A673 (cell line): ENCODE data around the gene MASP2. TPM values are rescaled to one million over a fixed set of nuclear protein-coding genes. Genes with fewer than 3 reads are reported as not detected.
"Not testable (repeated sequence)": the region's sequence is repeated elsewhere in the genome, so short reads cannot be mapped to it uniquely, and the experiment has no call there.

ENCODE experiments used
- BruUV-seq: library from RNA; stranded (reverse); fragments of 400-500 nt; replicated peaks from 2 replicates; lab custom pipeline; 2021; lab: Mats Ljungman, UMichigan
- CTCF ChIA-PET: fragments of 300-600 bp; sonication (Branson Sonifier 250); formaldehyde crosslinking; loops from one replicate; lab custom pipeline; 2022; ENCODE audit warnings: antibody characterized with exemption; lab: Charles Lee
- POLR2A ChIA-PET: fragments of 300-600 bp; sonication (Branson Sonifier 250); formaldehyde crosslinking; loops from one replicate; lab custom pipeline; 2022; ENCODE audit warnings: antibody characterized with exemption; ENCODE audit not compliant: low non-redundant PET; lab: Charles Lee
- DNase-seq: peaks from one replicate; pipeline ENCODE4 v3.0.0-alpha.2; 2015; ENCODE audit warnings: low spot score
- H3K27ac ChIP-seq: fragments of 200-600 bp; sonication (generic); 2 replicates; pipeline ENCODE4 v1.5.1; 2016; ENCODE audit warnings: mixed run types, low read depth, mild to moderate bottlenecking, mixed read lengths, antibody characterized with exemption, low read length; ENCODE audit not compliant: poor library complexity, severe bottlenecking
- H3K27me3 ChIP-seq: fragments of 200-600 bp; sonication (generic); replicated peaks from 2 replicates; pipeline ENCODE4 v1.6.1; 2017; ENCODE audit warnings: mixed run types, low read depth, mild to moderate bottlenecking, mixed read lengths, antibody characterized with exemption, low read length; ENCODE audit not compliant: insufficient read depth, poor library complexity
- H3K36me3 ChIP-seq: fragments of 200-600 bp; sonication (generic); 2 replicates; pipeline ENCODE4 v1.6.1; 2016; ENCODE audit warnings: mixed run types, mild to moderate bottlenecking, mixed read lengths, antibody characterized with exemption, low read length; ENCODE audit not compliant: insufficient read depth, poor library complexity, severe bottlenecking
- H3K4me1 ChIP-seq: fragments of 200-600 bp; sonication (generic); 2 replicates; pipeline ENCODE4 v1.6.1; 2017; ENCODE audit warnings: mixed run types, mild to moderate bottlenecking, mixed read lengths, antibody characterized with exemption, low read length; ENCODE audit not compliant: insufficient read depth, poor library complexity, severe bottlenecking
- H3K4me3 ChIP-seq: fragments of 200-600 bp; sonication (generic); 2 replicates; pipeline ENCODE4 v1.5.1; 2016; ENCODE audit warnings: low read depth, mixed run types, mild to moderate bottlenecking, mixed read lengths, low read length; ENCODE audit not compliant: poor library complexity, severe bottlenecking
- H3K9me3 ChIP-seq: fragments of 200-600 bp; sonication (generic); 2 replicates; pipeline ENCODE4 v1.6.1; 2016; ENCODE audit warnings: mixed run types, low read depth, mild to moderate bottlenecking, mixed read lengths, antibody characterized with exemption, low read length; ENCODE audit not compliant: poor library complexity, severe bottlenecking
- EZH2 ChIP-seq: fragments of 200-600 bp; sonication (generic); IDR thresholded peaks from 2 replicates; pipeline ENCODE4 v1.6.1; 2017; ENCODE audit warnings: borderline replicate concordance, low read depth, mild to moderate bottlenecking, mixed read lengths, antibody characterized with exemption, low read length; ENCODE audit not compliant: poor library complexity, severe bottlenecking
- intact Hi-C: fragments of 100-400 bp; cut with micrococcal nuclease; formaldehyde crosslinking; loops from one replicate; pipeline ENCODE4 v1.10.0; 2022; ENCODE audit not compliant: unreplicated experiment
- total RNA-seq: library from RNA; stranded (reverse); gene quantifications from 2 replicates; pipeline ENCODE4 v1.2.3, GENCODE V29; 2021
- TF ChIP-seq, protein P1 (sequence below): fragments of 300-800, 200-600 bp; sonication (generic); conservative IDR thresholded peaks from 2 replicates; pipeline ENCODE4 v1.5.1; 2017; ENCODE audit warnings: low read depth, mild to moderate bottlenecking, antibody characterized with exemption, low read length, moderate library complexity, mixed read lengths

Gene MASP2
- total RNA-seq, 1 experiment from 2014 or later = 0.69 TPM

DNA sequence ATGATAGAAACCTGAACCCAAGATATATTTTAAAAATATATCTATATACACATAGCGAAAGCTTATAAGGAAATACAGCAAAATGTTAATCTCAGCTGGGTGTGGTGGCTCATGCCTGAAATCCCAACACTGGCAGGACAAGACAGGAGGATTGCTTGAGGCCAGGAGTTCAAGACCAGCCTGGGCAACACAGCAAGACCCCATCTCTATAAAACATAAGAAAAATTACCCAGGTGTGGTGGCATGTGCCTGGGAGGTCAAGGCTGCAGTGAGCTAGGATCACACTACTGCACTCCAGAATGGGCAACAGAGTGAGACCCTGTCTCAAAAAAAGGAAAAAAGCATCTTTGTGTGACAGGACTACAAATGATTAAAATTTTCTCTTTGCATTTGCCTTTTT, 18.8 kb upstream of the MASP2 start:
- Histone ChIP-seq H3K4me1 (no peaks in the 10 kb centered on the region), H3K4me3 (no peak overlapping the region), H3K27me3 (no peaks in the 10 kb centered on the region), H3K36me3 (peaks cover 62% of the 10 kb centered on the region), H3K27ac (no peak overlapping the region), H3K9me3 (no peaks in the 10 kb centered on the region)
- ChIA-PET CTCF (interaction anchor here (0.7 kb wide), 1 partner anchor 93 kb away, joined by 3 read pairs; no protein-coding TSS in a partner anchor), POLR2A (no interaction called here)
- intact Hi-C loops = no loop called here
- DNase-seq = no peak
- no peak for TF ChIP-seq EZH2
- TF ChIP-seq, protein P1, sequence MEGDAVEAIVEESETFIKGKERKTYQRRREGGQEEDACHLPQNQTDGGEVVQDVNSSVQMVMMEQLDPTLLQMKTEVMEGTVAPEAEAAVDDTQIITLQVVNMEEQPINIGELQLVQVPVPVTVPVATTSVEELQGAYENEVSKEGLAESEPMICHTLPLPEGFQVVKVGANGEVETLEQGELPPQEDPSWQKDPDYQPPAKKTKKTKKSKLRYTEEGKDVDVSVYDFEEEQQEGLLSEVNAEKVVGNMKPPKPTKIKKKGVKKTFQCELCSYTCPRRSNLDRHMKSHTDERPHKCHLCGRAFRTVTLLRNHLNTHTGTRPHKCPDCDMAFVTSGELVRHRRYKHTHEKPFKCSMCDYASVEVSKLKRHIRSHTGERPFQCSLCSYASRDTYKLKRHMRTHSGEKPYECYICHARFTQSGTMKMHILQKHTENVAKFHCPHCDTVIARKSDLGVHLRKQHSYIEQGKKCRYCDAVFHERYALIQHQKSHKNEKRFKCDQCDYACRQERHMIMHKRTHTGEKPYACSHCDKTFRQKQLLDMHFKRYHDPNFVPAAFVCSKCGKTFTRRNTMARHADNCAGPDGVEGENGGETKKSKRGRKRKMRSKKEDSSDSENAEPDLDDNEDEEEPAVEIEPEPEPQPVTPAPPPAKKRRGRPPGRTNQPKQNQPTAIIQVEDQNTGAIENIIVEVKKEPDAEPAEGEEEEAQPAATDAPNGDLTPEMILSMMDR = no peak
- no TSS peak for BruUV-seq

- Histone ChIP-seq H3K36me3 (peaks cover 54% of the 10 kb centered on the region), H3K4me1 (no peaks in the 10 kb centered on the region), H3K27ac (no peak overlapping the region), H3K9me3 (no peaks in the 10 kb centered on the region), H3K4me3 (no peak overlapping the region), H3K27me3 (no peaks in the 10 kb centered on the region)
- BruUV-seq = no TSS peak
- intact Hi-C loops = no loop called here
- TF ChIP-seq, protein P1 = no peak
- no peak for TF ChIP-seq EZH2
- CTCF ChIA-PET = interaction anchor here (0.7 kb wide), 1 partner anchor 107 kb away, joined by 7 read pairs; no protein-coding TSS in a partner anchor
- POLR2A ChIA-PET = interaction anchor here (0.5 kb wide), 1 partner anchor 30 kb away, joined by 4 read pairs; no protein-coding TSS in a partner anchor
- no peak for DNase-seq
Measured at GRCh38 chr1:11064942-11065341, 17.9 kb upstream of the MASP2 start.

DNA sequence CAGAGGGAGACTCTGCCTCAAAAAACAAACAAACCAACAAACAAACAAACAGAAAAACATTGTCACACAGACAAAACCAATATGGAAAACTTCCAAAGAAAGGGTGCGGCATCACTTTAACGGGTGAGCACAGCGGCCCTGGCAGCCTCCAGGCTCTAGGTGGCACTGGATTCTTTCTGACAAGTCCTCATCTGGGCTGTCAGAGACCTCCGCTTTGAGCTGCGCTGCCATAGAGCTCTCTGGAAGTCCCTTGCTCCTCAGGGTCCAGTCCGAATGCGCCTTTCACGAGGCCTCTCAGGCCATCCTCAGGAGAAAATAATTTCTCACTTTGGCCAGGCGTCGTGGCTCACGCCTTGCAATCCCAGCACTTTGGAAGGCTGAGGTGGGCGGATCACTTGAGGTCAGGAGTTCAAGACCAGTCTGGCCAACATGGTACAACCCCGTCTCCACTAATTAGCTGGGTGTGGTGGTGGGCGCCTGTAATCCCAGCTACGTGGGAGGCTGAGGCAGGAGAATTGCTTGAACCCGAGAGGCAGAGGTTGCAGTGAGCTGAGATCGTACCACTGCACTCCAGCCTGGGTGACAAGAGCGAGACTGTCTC, 17.0 kb upstream of the MASP2 start:
- H3K36me3 ChIP-seq = peaks cover 45% of the 10 kb centered on the region
- H3K27ac ChIP-seq, BruUV-seq, H3K4me3 ChIP-seq, H3K4me1 ChIP-seq, intact Hi-C loops, H3K27me3 ChIP-seq, POLR2A ChIA-PET, H3K9me3 ChIP-seq: not testable (repeated sequence)
- TF ChIP-seq, protein P1 = peak; percentile 39
- peak; percentile 66 for DNase-seq
- CTCF ChIA-PET = interaction anchor here (1.1 kb wide), 1 partner anchor 27 kb away, joined by 4 read pairs; no protein-coding TSS in a partner anchor
